Posterior vena cava (tissue), 2 donors: ENCODE measurements around the gene GPR107. TPM values are rescaled to one million over a fixed set of nuclear protein-coding genes. Genes with fewer than 3 reads are reported as not detected.

ENCODE experiments used
- DNase-seq: peaks from one replicate; pipeline ENCODE4 v3.0.0-alpha.2; 2020; ENCODE audit warnings: low spot score
- intact Hi-C, 2 donors: fragments of 100-400 bp; cut with DNase I; formaldehyde crosslinking; loops; one replicate each; pipeline versions ENCODE4 v1.14.1 to v1.14.2; 2022 to 2023
- total RNA-seq, 2 donors: library from RNA; stranded (reverse); fragmentation: NEBNext Ultra II Directional; extraction: Animal tissue kit (Norgen Biotek cat#: 25700); gene quantifications; one replicate each; pipeline ENCODE4 v1.2.1, GENCODE V29; 2021
- donor health status: DM: yes; HTN: yes; CAD: no.
- donor health status: DM: yes; HTN: yes; CAD: no.

The GPR107 gene
- total RNA-seq, 2 donors from 2014 or later: 38.3 to 38.9 TPM

- intact Hi-C loops: no loop called here
- no peak for DNase-seq
These were observed 88.9 kb downstream of the GPR107 start for GRCh38 chr9:130142641-130143040.

- DNase-seq: no peak
- intact Hi-C loops: no loop called here
These were observed 89.7 kb downstream of the GPR107 start for GRCh38 chr9:130143279-130143893.

- no peak for DNase-seq
- intact Hi-C loops: no loop called here
These were observed 90.3 kb downstream of the GPR107 start for GRCh38 chr9:130143958-130144366.

GRCh38 chr9:130144703-130145102, 91.0 kb downstream of the GPR107 start:
- intact Hi-C loops: no loop called here
- DNase-seq: no peak

- intact Hi-C loops: no loop called here
- no peak for DNase-seq
These were observed 92.0 kb downstream of the GPR107 start for GRCh38 chr9:130145658-130146057.

- DNase-seq: no peak
- intact Hi-C loops: no loop called here
These were observed 93.5 kb downstream of the GPR107 start for GRCh38 chr9:130147198-130147597.

GRCh38 chr9:130147910-130148309, 94.2 kb downstream of the GPR107 start:
- intact Hi-C loops: no loop called here
- DNase-seq: no peak

GRCh38 chr9:130149031-130149430, 95.3 kb downstream of the GPR107 start:
- DNase-seq: no peak
- intact Hi-C loops: no loop called here

GRCh38 chr9:130149654-130150286, 96.1 kb downstream of the GPR107 start:
- no peak for DNase-seq
- intact Hi-C loops: no loop called here

GRCh38 chr9:130150779-130151382, 97.2 kb downstream of the GPR107 start:
- intact Hi-C loops: no loop called here
- no peak for DNase-seq

- intact Hi-C loops: no loop called here
- DNase-seq: no peak
These were observed 101.1 kb downstream of the GPR107 start for GRCh38 chr9:130154816-130155215.

GRCh38 chr9:130155647-130156046, 101.9 kb downstream of the GPR107 start:
- intact Hi-C loops: no loop called here
- DNase-seq: no peak

GRCh38 chr9:130156672-130157071, 103.0 kb downstream of the GPR107 start:
- DNase-seq: no peak
- intact Hi-C loops: no loop called here

GRCh38 chr9:130157079-130157478, 103.4 kb downstream of the GPR107 start:
- intact Hi-C loops: no loop called here
- DNase-seq: no peak

- intact Hi-C loops: no loop called here
- no peak for DNase-seq
These were observed 104.3 kb downstream of the GPR107 start for GRCh38 chr9:130158001-130158400.

- no peak for DNase-seq
- intact Hi-C loops: no loop called here
These were observed 105.4 kb downstream of the GPR107 start for GRCh38 chr9:130159057-130159456.

- intact Hi-C loops: no loop called here
- DNase-seq: no peak
These were observed 106.4 kb downstream of the GPR107 start for GRCh38 chr9:130159915-130160670.

GRCh38 chr9:130160862-130161470, 107.3 kb downstream of the GPR107 start:
- no peak for DNase-seq
- intact Hi-C loops: no loop called here

- intact Hi-C loops: no loop called here
- no peak for DNase-seq
These were observed 111.9 kb downstream of the GPR107 start for GRCh38 chr9:130165579-130165978.

GRCh38 chr9:130166399-130166798, 112.7 kb downstream of the GPR107 start:
- no peak for DNase-seq
- intact Hi-C loops: no loop called here
